ENCODE data around the gene JMJD4. TPM values are rescaled to one million over a fixed set of nuclear protein-coding genes. Genes with fewer than 3 reads are reported as not detected.

JMJD4 gene
- total RNA-seq, 4 donors from 2014 or later = 33.4 to 45.3 (median 40.6) TPM

DNA sequence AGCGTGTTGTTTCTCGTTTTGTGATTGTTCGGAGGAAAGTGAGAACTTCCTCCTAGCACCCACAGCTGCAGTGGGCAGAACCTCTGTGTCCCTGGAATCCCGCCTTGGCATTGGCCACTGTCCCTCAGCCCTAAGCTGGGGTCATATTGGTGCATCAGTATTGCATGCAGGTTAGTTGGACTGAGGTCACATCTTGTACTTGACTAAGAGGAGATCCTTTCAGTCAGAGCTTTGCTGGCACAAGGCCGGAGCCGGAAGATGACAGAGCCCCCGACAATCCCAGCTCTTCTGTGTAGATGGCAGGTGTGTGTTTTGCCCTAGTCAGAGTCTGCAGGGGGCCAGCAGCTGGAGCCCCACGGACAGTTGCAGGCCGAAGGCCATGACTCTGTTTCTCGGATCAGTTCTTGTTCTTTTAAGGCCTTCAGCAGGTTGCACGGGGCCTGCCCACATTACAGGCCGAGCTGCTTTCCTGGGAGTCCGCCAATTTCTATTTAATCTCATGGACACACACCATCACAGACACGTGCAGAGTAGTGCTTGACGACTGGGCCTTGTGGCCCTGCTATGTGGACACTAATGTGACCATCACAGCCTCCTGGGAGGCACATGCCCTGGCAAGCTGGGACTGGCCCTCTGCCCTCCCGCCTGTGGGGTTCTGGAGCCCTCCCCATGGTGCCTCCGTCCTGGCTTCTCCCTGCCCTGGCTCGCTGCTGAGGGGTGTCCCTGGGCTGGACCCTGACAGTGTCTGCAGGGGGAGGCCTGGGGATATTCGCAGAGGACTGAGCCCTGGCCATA is 15.0 kb upstream of the JMJD4 start:
- TF ChIP-seq, protein P1, sequence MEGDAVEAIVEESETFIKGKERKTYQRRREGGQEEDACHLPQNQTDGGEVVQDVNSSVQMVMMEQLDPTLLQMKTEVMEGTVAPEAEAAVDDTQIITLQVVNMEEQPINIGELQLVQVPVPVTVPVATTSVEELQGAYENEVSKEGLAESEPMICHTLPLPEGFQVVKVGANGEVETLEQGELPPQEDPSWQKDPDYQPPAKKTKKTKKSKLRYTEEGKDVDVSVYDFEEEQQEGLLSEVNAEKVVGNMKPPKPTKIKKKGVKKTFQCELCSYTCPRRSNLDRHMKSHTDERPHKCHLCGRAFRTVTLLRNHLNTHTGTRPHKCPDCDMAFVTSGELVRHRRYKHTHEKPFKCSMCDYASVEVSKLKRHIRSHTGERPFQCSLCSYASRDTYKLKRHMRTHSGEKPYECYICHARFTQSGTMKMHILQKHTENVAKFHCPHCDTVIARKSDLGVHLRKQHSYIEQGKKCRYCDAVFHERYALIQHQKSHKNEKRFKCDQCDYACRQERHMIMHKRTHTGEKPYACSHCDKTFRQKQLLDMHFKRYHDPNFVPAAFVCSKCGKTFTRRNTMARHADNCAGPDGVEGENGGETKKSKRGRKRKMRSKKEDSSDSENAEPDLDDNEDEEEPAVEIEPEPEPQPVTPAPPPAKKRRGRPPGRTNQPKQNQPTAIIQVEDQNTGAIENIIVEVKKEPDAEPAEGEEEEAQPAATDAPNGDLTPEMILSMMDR (IDR thresholded peaks at IDR 0.05) = no peak
- TF ChIP-seq EP300 (IDR thresholded peaks at IDR 0.05) (no peak), POLR2A (IDR thresholded peaks at IDR 0.05) (no peak)
- Histone ChIP-seq H3K9me3 (no peaks in the 10 kb centered on the region), H3K27ac (peak overlapping the region in 3 of 4 donors; percentile 51 to 85 (median 65)), H3K27me3 (no peaks in the 10 kb centered on the region), H3K36me3 (peaks cover 0 to 48% (median 0%) of the 10 kb centered on the region in 3 donors), H3K4me1 (peaks cover 0 to 23% (median 9%) of the 10 kb centered on the region in 4 donors), H3K4me3 (no peak overlapping the region)
- WGBS, 2 donors = 81 to 90% methylated on average over 17 to 18 of the region's 19 CpGs
- no peak for DNase-seq (ENCODE audit: low spot score in 2 of 2)

DNA sequence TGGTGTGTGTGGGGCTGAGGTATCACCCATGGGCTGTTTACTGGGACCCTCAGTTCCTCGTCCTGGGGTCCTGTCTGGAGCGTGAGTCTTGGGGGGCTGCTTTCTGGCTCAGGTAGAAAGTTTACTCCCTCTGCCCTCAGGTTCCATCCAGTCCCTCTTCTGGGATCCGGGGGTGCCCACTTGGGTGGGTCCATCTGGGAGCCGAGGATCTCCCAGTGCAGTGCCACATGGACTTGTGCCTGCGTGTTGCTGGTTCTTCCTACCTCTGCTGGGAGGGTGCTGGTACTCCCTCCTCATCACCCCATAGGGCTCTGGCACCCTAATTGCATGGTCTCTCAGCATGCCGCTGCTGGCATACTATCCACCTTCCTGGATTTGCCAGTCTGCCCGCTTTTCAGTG is 14.1 kb upstream of the JMJD4 start:
- Histone ChIP-seq H3K27ac (peak overlapping the region in 2 of 4 donors; percentile 65 to 85), H3K9me3 (no peaks in the 10 kb centered on the region), H3K4me3 (no peak overlapping the region), H3K27me3 (no peaks in the 10 kb centered on the region), H3K4me1 (peaks cover 0 to 15% (median 7%) of the 10 kb centered on the region in 4 donors), H3K36me3 (peaks cover 0 to 48% (median 0%) of the 10 kb centered on the region in 3 donors)
- WGBS, 2 donors = 92 to 96% methylated on average over 7 of the region's 7 CpGs
- no peak for DNase-seq (ENCODE audit: low spot score in 2 of 2)
- TF ChIP-seq EP300 (IDR thresholded peaks at IDR 0.05) (no peak), POLR2A (IDR thresholded peaks at IDR 0.05) (no peak)
- TF ChIP-seq, protein P1 (IDR thresholded peaks at IDR 0.05) = no peak

DNA sequence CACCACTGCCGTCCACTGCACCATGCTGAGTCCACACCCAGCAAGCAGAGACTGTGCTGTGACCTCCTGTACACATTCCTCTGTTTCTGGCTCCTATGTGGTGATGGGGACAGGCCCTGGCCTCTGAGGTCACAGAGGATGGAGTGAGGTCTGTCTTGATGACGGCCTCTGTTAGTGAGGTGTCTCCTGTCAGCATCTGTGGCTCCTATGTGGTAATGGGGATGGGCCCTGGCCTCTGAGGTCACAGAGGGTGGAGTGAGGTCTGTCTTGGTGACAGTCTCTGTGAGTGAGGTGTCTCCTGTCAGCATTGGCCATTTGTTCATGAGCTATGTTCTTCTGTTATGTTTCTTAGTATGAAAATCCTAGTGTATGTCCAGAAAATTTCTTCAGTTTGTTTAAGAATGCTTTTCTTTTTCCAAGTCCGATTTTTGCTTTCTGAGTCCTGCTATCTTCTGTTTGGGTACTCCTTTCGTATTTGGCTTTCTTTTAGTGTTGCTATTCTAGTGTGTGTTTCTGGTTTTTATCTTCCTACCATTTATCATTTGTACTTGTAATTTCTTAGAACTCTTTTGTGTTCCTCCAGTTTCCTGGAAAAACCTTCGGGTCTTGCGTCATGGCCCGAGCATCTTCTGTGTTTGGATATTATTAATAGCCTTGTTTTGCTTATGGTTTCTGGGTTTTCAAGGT is 13.5 kb upstream of the JMJD4 start:
- peak overlapping the region in 3 of 4 donors; percentile 19 to 85 (median 65) for H3K27ac ChIP-seq
- peaks cover 0 to 9% (median 4%) of the 10 kb centered on the region in 4 donors for H3K4me1 ChIP-seq
- 70 to 78% methylated on average over 7 of the region's 7 CpGs for WGBS, 2 donors

DNA sequence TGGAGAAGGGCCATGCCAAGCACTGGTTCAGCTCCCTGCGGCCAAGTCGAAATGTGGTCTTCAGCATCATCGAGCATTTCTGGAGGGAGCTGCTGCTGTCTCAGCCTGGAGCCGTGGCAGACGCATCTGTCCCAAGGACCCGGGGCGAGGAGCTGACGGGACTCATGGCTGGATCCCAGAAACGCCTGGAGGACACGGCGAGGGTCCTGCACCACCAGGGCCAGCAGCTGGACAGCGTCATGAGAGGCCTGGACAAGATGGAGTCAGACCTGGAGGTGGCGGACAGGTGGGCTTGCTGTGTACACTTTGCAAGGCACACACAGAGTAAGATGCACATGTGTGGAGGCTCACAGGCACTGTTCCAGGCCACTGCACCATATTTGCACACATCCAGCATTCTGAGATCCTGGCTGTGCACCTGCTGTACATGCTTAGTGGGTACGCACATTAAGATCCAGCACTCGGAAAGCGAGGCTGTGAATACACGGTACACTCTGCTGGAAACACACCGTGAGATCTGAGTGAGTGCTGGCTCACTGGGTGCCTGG is 12.9 kb upstream of the JMJD4 start:
- 91 to 94% methylated on average over 18 of the region's 18 CpGs for WGBS, 2 donors
- TF ChIP-seq EP300 (IDR thresholded peaks at IDR 0.05) (no peak), POLR2A (IDR thresholded peaks at IDR 0.05) (no peak)
- TF ChIP-seq, protein P1 (IDR thresholded peaks at IDR 0.05) = no peak
- Histone ChIP-seq H3K36me3 (peaks cover 0 to 52% (median 0%) of the 10 kb centered on the region in 3 donors), H3K27ac (peak overlapping the region in 3 of 4 donors; percentile 3 to 65 (median 19)), H3K4me3 (no peak overlapping the region), H3K9me3 (no peaks in the 10 kb centered on the region), H3K27me3 (no peaks in the 10 kb centered on the region), H3K4me1 (peaks cover 0 to 4% (median 1%) of the 10 kb centered on the region in 4 donors)
- DNase-seq (ENCODE audit: low spot score in 2 of 2) = no peak

More for the DNA sequence above, 13.5 kb upstream of the JMJD4 start:
- H3K4me3 ChIP-seq = no peak overlapping the region
- H3K27me3 ChIP-seq = no peaks in the 10 kb centered on the region
- peaks cover 0 to 48% (median 0%) of the 10 kb centered on the region in 3 donors for H3K36me3 ChIP-seq
- TF ChIP-seq EP300 (IDR thresholded peaks at IDR 0.05) (no peak), POLR2A (IDR thresholded peaks at IDR 0.05) (no peak)
- TF ChIP-seq, protein P1 (IDR thresholded peaks at IDR 0.05) = no peak
- no peaks in the 10 kb centered on the region for H3K9me3 ChIP-seq
- DNase-seq (ENCODE audit: low spot score in 2 of 2) = no peak

Data from tibial nerve (tissue), 4 donors.